Aorta (tissue), 5 donors: Measurements from ENCODE around the gene FANCC. TPM values are rescaled to one million over a fixed set of nuclear protein-coding genes. Genes with fewer than 3 reads are reported as not detected.
"Not testable (repeated sequence)": the region's sequence is repeated elsewhere in the genome, so short reads cannot be mapped to it uniquely, and the experiment has no call there.

ENCODE experiments used
- ATAC-seq: fragments of 200-7000 bp; cut with Tn5 transposase; one replicate; pipeline ENCODE4 v1.9.1; 2022; ENCODE audit warnings: moderate library complexity; ENCODE audit not compliant: low FRiP score
- DNase-seq, 2 donors: peaks; one replicate each; pipeline ENCODE4 v3.0.0-alpha.2; 2020
- H3K27ac ChIP-seq, 2 donors: one replicate each; pipeline ENCODE4 v1.5.1; 2013; ENCODE audit warnings: low read length in 2 of 2, mild to moderate bottlenecking in 2 of 2, moderate library complexity in 2 of 2, control low read depth in 1 of 2, inconsistent platforms in 1 of 2, low read depth in 1 of 2
- H3K27me3 ChIP-seq, 2 donors: one replicate each; pipeline ENCODE4 v1.6.1; 2013; ENCODE audit warnings: control low read depth in 1 of 2, low read length in 1 of 2, mild to moderate bottlenecking in 1 of 2, moderate library complexity in 1 of 2; ENCODE audit not compliant: insufficient read depth in 2 of 2, control insufficient read depth in 1 of 2
- H3K36me3 ChIP-seq, 2 donors: one replicate each; pipeline ENCODE4 v1.6.1; 2013; ENCODE audit warnings: control low read depth in 1 of 2, low read length in 1 of 2, mild to moderate bottlenecking in 1 of 2; ENCODE audit not compliant: insufficient read depth in 2 of 2, control insufficient read depth in 1 of 2
- H3K4me1 ChIP-seq, 2 donors: one replicate each; pipeline ENCODE4 v1.6.1; 2013; ENCODE audit warnings: low read length in 2 of 2, control low read depth in 1 of 2, mild to moderate bottlenecking in 1 of 2, moderate library complexity in 1 of 2; ENCODE audit not compliant: insufficient read depth in 2 of 2, control insufficient read depth in 1 of 2
- H3K4me3 ChIP-seq, 2 donors: one replicate each; pipeline ENCODE4 v1.5.1; 2013; ENCODE audit warnings: low read length in 2 of 2, control low read depth in 1 of 2, mild to moderate bottlenecking in 1 of 2
- H3K9me3 ChIP-seq: one replicate; pipeline ENCODE4 v1.6.1; 2013; ENCODE audit warnings: mild to moderate bottlenecking, low read length; ENCODE audit not compliant: control insufficient read depth
- WGBS, 2 donors: extraction: QIAGEN DNeasy Blood & Tissue Kit; methylation state at CpG; one replicate each; pipeline ENCODE4 v1.1.7; 2013; 5-methylcytosine and 5-hydroxymethylcytosine counted together
- intact Hi-C, 2 donors: fragments of 100-400 bp; cut with DNase I; formaldehyde crosslinking; loops; one replicate each; pipeline versions ENCODE4 v1.14.2 to v1.15.0; 2022
- polyA plus RNA-seq, 2 donors: library from polyadenylated mRNA; stranded (reverse); fragments of 200-250 nt; gene quantifications; one replicate each; pipeline ENCODE4 v1.2.3, GENCODE V29; 2013
- total RNA-seq, 2 donors: library from RNA; stranded (reverse); fragmentation: NEBNext Ultra II Directional; extraction: Animal tissue kit (Norgen Biotek cat#: 25700); gene quantifications; one replicate each; pipeline ENCODE4 v1.2.1, GENCODE V29; 2021
- donor health status: healthy with polysubstance abuse.
- donor health status: Bipolar disorder and iron deficiency.
- donor health status: DM: no; HTN: no; CAD: no.
- donor health status: DM: no; HTN: no; CAD: no.
- donor health status: DM: yes; HTN: yes; CAD: no.

Gene FANCC
- total and polyA plus RNA-seq, 4 donors, result 1.5 to 10.9 (median 5.8) TPM

GRCh38 chr9:95269803-95270773, 47.4 kb downstream of the FANCC start:
- not testable (repeated sequence) for H3K27ac ChIP-seq, ATAC-seq, DNase-seq, H3K36me3 ChIP-seq, H3K4me3 ChIP-seq, H3K9me3 ChIP-seq, H3K4me1 ChIP-seq, H3K27me3 ChIP-seq
- intact Hi-C loops, result loop anchor here (5.0 to 10.0 kb wide), 2 partner anchors 603 to 945 kb away; no protein-coding TSS in a partner anchor
- WGBS, 2 donors, result 90 to 93% methylated on average over 18 of the region's 18 CpGs

DNA sequence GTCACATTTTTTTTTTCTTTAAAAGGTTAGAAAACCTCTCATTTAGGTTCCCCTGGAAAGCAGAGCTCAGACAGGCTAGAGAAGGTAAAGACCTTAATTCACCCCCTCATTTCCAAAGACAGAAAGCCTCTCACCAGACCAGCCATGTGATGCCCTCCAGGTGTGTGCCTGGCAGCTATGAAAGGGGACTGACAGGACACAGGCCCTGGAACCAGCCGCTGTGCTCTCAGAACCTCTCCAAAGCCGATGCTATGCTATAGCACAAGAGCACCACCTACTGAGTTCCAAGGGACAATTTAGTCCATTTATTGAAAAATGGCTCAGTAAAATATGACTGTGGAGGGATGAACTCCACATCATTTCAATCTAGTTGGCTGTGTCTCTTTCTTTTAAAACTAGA, 48.8 kb downstream of the FANCC start:
- no peaks in the 10 kb centered on the region for H3K36me3 ChIP-seq
- WGBS, 2 donors, result 15 to 24% methylated on average over 2 of the region's 2 CpGs
- H3K27me3 ChIP-seq, result no peaks in the 10 kb centered on the region
- no peak overlapping the region for H3K4me3 ChIP-seq
- H3K9me3 ChIP-seq, result no peaks in the 10 kb centered on the region
- DNase-seq (no peak), ATAC-seq (peak; percentile 68)
- no peaks in the 10 kb centered on the region for H3K4me1 ChIP-seq
- H3K27ac ChIP-seq, result no peak overlapping the region
- intact Hi-C loops, result loop anchor here (5.0 to 10.0 kb wide), 2 partner anchors 601 to 946 kb away; no protein-coding TSS in a partner anchor

GRCh38 chr9:95266649-95267048, 50.9 kb downstream of the FANCC start:
- H3K4me1 ChIP-seq, result no peaks in the 10 kb centered on the region
- H3K36me3 ChIP-seq, result no peaks in the 10 kb centered on the region
- intact Hi-C loops, result loop anchor here (5.0 to 10.0 kb wide), 2 partner anchors 599 to 948 kb away; no protein-coding TSS in a partner anchor
- no peak for ATAC-seq
- no peaks in the 10 kb centered on the region for H3K27me3 ChIP-seq
- no peak overlapping the region for H3K4me3 ChIP-seq
- H3K9me3 ChIP-seq, result no peaks in the 10 kb centered on the region
- 92% methylated on average over 5 of the region's 5 CpGs for WGBS, 2 donors
- H3K27ac ChIP-seq, result no peak overlapping the region
- no peak for DNase-seq

- H3K4me1 ChIP-seq, result no peaks in the 10 kb centered on the region
- no peak overlapping the region for H3K27ac ChIP-seq
- no peaks in the 10 kb centered on the region for H3K27me3 ChIP-seq
- no peak overlapping the region for H3K4me3 ChIP-seq
- DNase-seq (no peak), ATAC-seq (no peak)
- no peaks in the 10 kb centered on the region for H3K9me3 ChIP-seq
- WGBS, 2 donors, result 67 to 81% methylated on average over 3 of the region's 3 CpGs
- intact Hi-C loops, result loop anchor here (5.0 to 10.0 kb wide), 2 partner anchors 599 to 949 kb away; no protein-coding TSS in a partner anchor
- no peaks in the 10 kb centered on the region for H3K36me3 ChIP-seq
These were observed 51.5 kb downstream of the FANCC start for GRCh38 chr9:95265960-95266359.

GRCh38 chr9:95264954-95265615, 52.4 kb downstream of the FANCC start:
- ATAC-seq, result no peak
- 76 to 82% methylated on average over 5 of the region's 5 CpGs for WGBS, 2 donors
- no peaks in the 10 kb centered on the region for H3K36me3 ChIP-seq
- DNase-seq, result no peak
- no peaks in the 10 kb centered on the region for H3K4me1 ChIP-seq
- H3K4me3 ChIP-seq, result no peak overlapping the region
- H3K27me3 ChIP-seq, result no peaks in the 10 kb centered on the region
- intact Hi-C loops, result loop anchor here (5.0 to 10.0 kb wide), 2 partner anchors 598 to 950 kb away; no protein-coding TSS in a partner anchor
- H3K9me3 ChIP-seq, result no peaks in the 10 kb centered on the region
- H3K27ac ChIP-seq, result no peak overlapping the region

DNA sequence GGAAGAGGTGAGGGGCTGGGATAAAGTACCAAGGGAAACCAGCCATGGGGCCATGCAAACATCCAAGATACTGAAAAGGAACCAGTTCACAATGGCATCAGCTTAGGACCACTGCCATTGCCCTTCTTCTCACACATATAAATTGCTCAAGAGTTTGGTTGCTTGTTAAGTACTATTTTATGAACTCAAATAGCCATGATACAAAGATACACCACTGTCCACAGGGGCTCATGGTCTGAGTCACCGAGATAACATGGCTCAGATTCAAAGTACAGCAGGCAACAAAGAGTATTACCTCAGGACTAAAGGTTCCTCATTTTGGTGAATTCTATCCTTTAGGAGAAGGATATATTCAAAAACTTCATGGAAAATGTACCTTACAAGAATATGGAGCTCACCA, 55.6 kb downstream of the FANCC start:
- no peak overlapping the region for H3K4me3 ChIP-seq
- DNase-seq, result no peak
- no peaks in the 10 kb centered on the region for H3K36me3 ChIP-seq
- ATAC-seq, result no peak
- no peaks in the 10 kb centered on the region for H3K4me1 ChIP-seq
- no peak overlapping the region for H3K27ac ChIP-seq
- intact Hi-C loops, result loop anchor here in 1 of 2 donors (10.0 kb wide), 1 partner anchor 953 kb away; no protein-coding TSS in a partner anchor
- no peaks in the 10 kb centered on the region for H3K27me3 ChIP-seq
- WGBS, 2 donors, result 82% methylated on average over 1 of the region's 1 CpG
- no peaks in the 10 kb centered on the region for H3K9me3 ChIP-seq

GRCh38 chr9:95250462-95251221, 66.9 kb downstream of the FANCC start:
- intact Hi-C loops, result no loop called here
- Histone ChIP-seq H3K4me1 (no peaks in the 10 kb centered on the region), H3K36me3 (peaks cover 0 to 4% of the 10 kb centered on the region in 2 donors), H3K27ac (no peak overlapping the region), H3K27me3 (no peaks in the 10 kb centered on the region), H3K9me3 (no peaks in the 10 kb centered on the region), H3K4me3 (no peak overlapping the region)
- ATAC-seq (no peak), DNase-seq (no peak)
- 60 to 64% methylated on average over 9 of the region's 9 CpGs for WGBS, 2 donors

DNA sequence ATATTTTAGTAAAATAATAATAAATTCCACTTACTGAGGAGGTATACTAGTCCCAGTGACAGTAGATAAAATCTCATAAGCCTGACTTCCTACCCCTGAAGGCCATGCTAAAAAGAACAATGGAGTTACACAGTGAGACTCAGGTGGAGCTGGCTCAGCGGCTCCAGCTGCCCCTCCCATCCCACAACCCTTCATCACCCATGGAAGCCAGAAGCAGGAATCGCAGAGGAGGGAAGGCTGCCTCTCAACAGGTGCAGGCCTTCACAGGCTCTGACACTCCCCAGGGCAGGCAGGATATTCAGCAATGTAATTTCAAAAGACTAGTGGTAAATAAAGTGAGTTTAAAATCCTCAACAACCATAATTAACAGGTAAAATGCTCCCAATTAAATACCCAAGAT, 67.5 kb downstream of the FANCC start:
- Histone ChIP-seq H3K27ac (no peak overlapping the region), H3K4me3 (no peak overlapping the region), H3K4me1 (no peaks in the 10 kb centered on the region), H3K36me3 (peaks cover 0 to 4% of the 10 kb centered on the region in 2 donors), H3K27me3 (no peaks in the 10 kb centered on the region), H3K9me3 (no peaks in the 10 kb centered on the region)
- no peak for ATAC-seq
- no peak for DNase-seq
- 83 to 96% methylated on average over 2 of the region's 2 CpGs for WGBS, 2 donors
- intact Hi-C loops, result no loop called here
